Lung (tissue), 12 donors: ENCODE measurements around the gene NME3. TPM values are rescaled to one million over a fixed set of nuclear protein-coding genes. Genes with fewer than 3 reads are reported as not detected.

Experiments
- ATAC-seq: fragments of 200-7000 bp; cut with Tn5 transposase; one replicate; pipeline ENCODE4 v1.9.1; 2020; ENCODE audit warnings: moderate number of reproducible peaks; ENCODE audit not compliant: insufficient read depth, low FRiP score
- DNase-seq, 3 donors: peaks; one replicate each; pipeline ENCODE4 v3.0.0-alpha.2; 2013 to 2017
- H3K27ac ChIP-seq, 2 donors: one replicate each; pipeline ENCODE4 v1.5.1; 2013; ENCODE audit warnings: mild to moderate bottlenecking in 2 of 2, moderate library complexity in 2 of 2, control low read depth in 1 of 2, inconsistent platforms in 1 of 2, low read depth in 1 of 2, low read length in 1 of 2
- H3K27me3 ChIP-seq, 3 donors: one replicate each; pipeline ENCODE4 v1.5.1; 2013; ENCODE audit warnings: low read length in 2 of 3; ENCODE audit not compliant: control insufficient read depth in 3 of 3, insufficient read depth in 3 of 3
- H3K36me3 ChIP-seq, 4 donors: one replicate each; pipeline ENCODE4 v1.5.1; 2013; ENCODE audit warnings: low read length in 4 of 4, mild to moderate bottlenecking in 1 of 4, moderate library complexity in 1 of 4; ENCODE audit not compliant: control insufficient read depth in 4 of 4, insufficient read depth in 4 of 4
- H3K4me1 ChIP-seq, 5 donors: one replicate each; pipeline ENCODE4 v1.5.1; 2013; ENCODE audit warnings: low read length in 5 of 5, mild to moderate bottlenecking in 2 of 5, moderate library complexity in 1 of 5; ENCODE audit not compliant: control insufficient read depth in 5 of 5, insufficient read depth in 5 of 5
- H3K4me3 ChIP-seq: one replicate; pipeline ENCODE4 v1.5.1; 2013; ENCODE audit warnings: mild to moderate bottlenecking, control low read depth, moderate library complexity
- H3K9ac ChIP-seq, 2 donors: one replicate each; pipeline ENCODE4 v1.5.1; 2013; ENCODE audit warnings: low read length in 2 of 2, control low read depth in 1 of 2; ENCODE audit not compliant: insufficient read depth in 1 of 2
- H3K9me3 ChIP-seq, 4 donors: one replicate each; pipeline ENCODE4 v1.5.1; 2013; ENCODE audit warnings: low read length in 3 of 4, mild to moderate bottlenecking in 1 of 4, moderate library complexity in 1 of 4; ENCODE audit not compliant: control insufficient read depth in 4 of 4, insufficient read depth in 3 of 4
- CTCF ChIP-seq: IDR thresholded peaks from 2 replicates; pipeline ENCODE4 v1.5.1; 2012; ENCODE audit warnings: mild to moderate bottlenecking; ENCODE audit errors: control extremely low read depth, extremely low read depth
- WGBS, 2 donors: extraction: QIAGEN DNeasy Blood & Tissue Kit; methylation state at CpG; one replicate each; pipeline ENCODE4 v1.1.7; 2013; 5-methylcytosine and 5-hydroxymethylcytosine counted together
- polyA plus RNA-seq, 2 donors: library from polyadenylated mRNA; stranded (reverse); fragments of 200-250 nt; gene quantifications; one replicate each; pipeline ENCODE4 v1.2.1, GENCODE V29; 2013
- total RNA-seq, 2 donors: library from RNA; depleted of rRNA in 1 of 2; stranded (reverse); fragments of >200 nt in 1 of 2; gene quantifications; one replicate each; pipeline ENCODE4 v1.2.1, GENCODE V29; 2014 to 2021
- donor health status: control.
- donor health status: control.
- donor health status: Bipolar disorder and iron deficiency.
- donor health status: healthy.
- donor health status: DM: yes; HTN: yes; CAD: no.

Gene NME3
- total and polyA plus RNA-seq, 4 donors, result 25.1 to 197 (median 66.9) TPM

GRCh38 chr16:1757714-1758461, 13.5 kb downstream of the NME3 start:
- WGBS, 2 donors, result 94 to 96% methylated on average over 37 of the region's 37 CpGs
- ATAC-seq (no peak), DNase-seq (no peak)
- Histone ChIP-seq H3K4me1 (no peaks in the 10 kb centered on the region), H3K9ac (no peak overlapping the region), H3K9me3 (no peaks in the 10 kb centered on the region), H3K36me3 (peaks cover 0 to 46% (median 14%) of the 10 kb centered on the region in 4 donors), H3K27ac (no peak overlapping the region), H3K27me3 (no peaks in the 10 kb centered on the region), H3K4me3 (no peak overlapping the region)
- no peak for TF ChIP-seq CTCF

GRCh38 chr16:1754204-1754603, 17.1 kb downstream of the NME3 start:
- H3K36me3 ChIP-seq, result peaks cover 4 to 44% (median 23%) of the 10 kb centered on the region in 4 donors
- H3K4me3 ChIP-seq, result no peak overlapping the region
- no peak overlapping the region for H3K9ac ChIP-seq

GRCh38 chr16:1752853-1753252, 18.5 kb downstream of the NME3 start:
- H3K36me3 ChIP-seq, result peaks cover 4 to 50% (median 30%) of the 10 kb centered on the region in 4 donors
- no peaks in the 10 kb centered on the region for H3K9me3 ChIP-seq
- no peak for TF ChIP-seq CTCF

More at GRCh38 chr16:1754204-1754603, 17.1 kb downstream of the NME3 start:
- DNase-seq (no peak), ATAC-seq (no peak)
- Histone ChIP-seq H3K27me3 (no peaks in the 10 kb centered on the region), H3K9me3 (no peaks in the 10 kb centered on the region), H3K27ac (no peak overlapping the region), H3K4me1 (no peaks in the 10 kb centered on the region)
- 97% methylated on average over 12 of the region's 12 CpGs for WGBS, 2 donors
- no peak for TF ChIP-seq CTCF

More at GRCh38 chr16:1752853-1753252, 18.5 kb downstream of the NME3 start:
- Histone ChIP-seq H3K4me1 (no peaks in the 10 kb centered on the region), H3K27me3 (no peaks in the 10 kb centered on the region), H3K27ac (no peak overlapping the region), H3K9ac (no peak overlapping the region), H3K4me3 (no peak overlapping the region)
- DNase-seq (no peak), ATAC-seq (no peak)
- WGBS, 2 donors, result 96 to 97% methylated on average over 14 of the region's 14 CpGs
